Measurements from ENCODE around the gene TNRC18.

- no peak for TF ChIP-seq CTCF (IDR thresholded peaks at IDR 0.05; ENCODE audit: poor library complexity)
- TF ChIP-seq EZH2phosphoT487 (IDR thresholded peaks at IDR 0.05; ENCODE audit: low read depth, severe bottlenecking, unreplicated experiment), result no peak
Observed at GRCh38 chr7:5362466-5362865, 61.2 kb downstream of the TNRC18 start.
